Activated B cell treated with CpG ODN at 0.5 μM for 24 hours (primary cell): ENCODE data around the gene PPP1R9B. TPM values are rescaled to one million over a fixed set of nuclear protein-coding genes. Genes with fewer than 3 reads are reported as not detected.
A peak's percentile ranks its signal among the peaks of the same experiment; 100 is the strongest.

Source experiments
- ATAC-seq: fragments of 200-7000 bp; cut with Tn5 transposase; one replicate; pipeline ENCODE4 v1.10.0; 2021; ENCODE audit warnings: low read depth, mild to moderate bottlenecking, moderate library complexity
- CTCF ChIA-PET: fragments of 350-600 bp; sonication (Branson Sonifier 250); formaldehyde crosslinking; loops from one replicate; lab custom pipeline; 2021; ENCODE audit warnings: antibody characterized with exemption; lab: Charles Lee
- POLR2A ChIA-PET: fragments of 350-600 bp; sonication (Branson Sonifier 250); formaldehyde crosslinking; loops from one replicate; lab custom pipeline; 2021; ENCODE audit warnings: antibody characterized with exemption; lab: Charles Lee
- DNase-seq: peaks from one replicate; pipeline ENCODE4 v3.0.0; 2022
- H3K27ac Mint-ChIP-seq: one replicate; pipeline ENCODE4 v1.8.0; 2020; ENCODE audit warnings: mixed read lengths
- H3K27me3 Mint-ChIP-seq: one replicate; pipeline ENCODE4 v1.8.0; 2021; ENCODE audit warnings: mixed read lengths
- H3K36me3 Mint-ChIP-seq: one replicate; pipeline ENCODE4 v1.8.0; 2021; ENCODE audit warnings: low read depth, mixed read lengths
- H3K4me1 Mint-ChIP-seq: one replicate; pipeline ENCODE4 v1.8.0; 2021; ENCODE audit warnings: mixed read lengths
- H3K4me3 Mint-ChIP-seq: one replicate; pipeline ENCODE4 v1.8.0; 2020; ENCODE audit warnings: mild to moderate bottlenecking, mixed read lengths
- H3K9me3 Mint-ChIP-seq: one replicate; pipeline ENCODE4 v1.8.0; 2020; ENCODE audit warnings: mixed read lengths
- CTCF ChIP-seq: fragments of 200-600 bp; IDR thresholded peaks from one replicate; pipeline ENCODE4 v1.8.0; 2022; ENCODE audit warnings: antibody characterized with exemption, mild to moderate bottlenecking
- intact Hi-C: fragments of 100-400 bp; cut with micrococcal nuclease; formaldehyde crosslinking; loops from one replicate; pipeline ENCODE4 v1.15.1; 2024
- total RNA-seq: library from RNA; stranded (reverse); gene quantifications from 2 replicates; pipeline ENCODE4 v1.2.3, GENCODE V29; 2022

PPP1R9B gene
- total RNA-seq, 1 donor from 2014 or later: 313 TPM

- Mint-ChIP-seq H3K27me3 (no peaks in the 10 kb centered on the region), H3K9me3 (no peaks in the 10 kb centered on the region), H3K4me1 (peaks cover 50% of the 10 kb centered on the region), H3K4me3 (no peak overlapping the region), H3K27ac (peak overlapping the region; percentile 2), H3K36me3 (peaks cover 8% of the 10 kb centered on the region)
- ATAC-seq (no peak), DNase-seq (no peak)
- intact Hi-C loops: no loop called here
- no peak for TF ChIP-seq CTCF
- ChIA-PET POLR2A (interaction anchor here (1.1 kb wide), 1 partner anchor 19 kb away, joined by 3 read pairs; no protein-coding TSS in a partner anchor), CTCF (interaction anchor here (1.0 to 1.1 kb wide), 2 partner anchors 12 to 87 kb away, joined by 3 to 4 read pairs; no protein-coding TSS in a partner anchor)
Observed at GRCh38 chr17:50181591-50182560, 31.4 kb upstream of the PPP1R9B start.

- no peak for TF ChIP-seq CTCF
- ChIA-PET POLR2A (interaction anchor here (1.1 kb wide), 1 partner anchor 18 kb away, joined by 3 read pairs; no protein-coding TSS in a partner anchor), CTCF (interaction anchor here (0.9 to 1.1 kb wide), 3 partner anchors 11 to 87 kb away, joined by 3 to 4 read pairs (median 3); no protein-coding TSS in a partner anchor)
- Mint-ChIP-seq H3K4me3 (no peak overlapping the region), H3K27me3 (no peaks in the 10 kb centered on the region), H3K36me3 (peaks cover 5% of the 10 kb centered on the region), H3K27ac (no peak overlapping the region), H3K9me3 (no peaks in the 10 kb centered on the region), H3K4me1 (peaks cover 47% of the 10 kb centered on the region)
- ATAC-seq (no peak), DNase-seq (no peak)
- intact Hi-C loops: no loop called here
Observed at GRCh38 chr17:50181144-50181543, 30.7 kb upstream of the PPP1R9B start.

GRCh38 chr17:50180620-50181019 is 30.1 kb upstream of the PPP1R9B start:
- H3K4me3 Mint-ChIP-seq: no peak overlapping the region
- CTCF ChIA-PET: interaction anchor here (0.9 kb wide), 1 partner anchor 11 kb away, joined by 3 read pairs; no protein-coding TSS in a partner anchor
- no peaks in the 10 kb centered on the region for H3K27me3 Mint-ChIP-seq

GRCh38 chr17:50180111-50180510 is 29.6 kb upstream of the PPP1R9B start:
- DNase-seq (no peak), ATAC-seq (no peak)
- TF ChIP-seq CTCF: no peak
- no peaks in the 10 kb centered on the region for H3K27me3 Mint-ChIP-seq
- peaks cover under 1% of the 10 kb centered on the region for H3K36me3 Mint-ChIP-seq
- intact Hi-C loops: no loop called here
- no peak overlapping the region for H3K4me3 Mint-ChIP-seq
- CTCF ChIA-PET: interaction anchor here (0.9 kb wide), 1 partner anchor 11 kb away, joined by 3 read pairs; no protein-coding TSS in a partner anchor
- H3K4me1 Mint-ChIP-seq: peaks cover 37% of the 10 kb centered on the region
- POLR2A ChIA-PET: interaction anchor here (0.6 kb wide), 1 partner anchor 345 kb away, joined by 3 read pairs; no protein-coding TSS in a partner anchor
- no peak overlapping the region for H3K27ac Mint-ChIP-seq
- H3K9me3 Mint-ChIP-seq: no peaks in the 10 kb centered on the region

More at GRCh38 chr17:50180620-50181019, 30.1 kb upstream of the PPP1R9B start:
- ATAC-seq: no peak
- DNase-seq: no peak
- no peak for TF ChIP-seq CTCF
- peaks cover 5% of the 10 kb centered on the region for H3K36me3 Mint-ChIP-seq
- POLR2A ChIA-PET: interaction anchor here (0.6 kb wide), 1 partner anchor 345 kb away, joined by 3 read pairs; no protein-coding TSS in a partner anchor
- H3K4me1 Mint-ChIP-seq: peaks cover 42% of the 10 kb centered on the region
- H3K27ac Mint-ChIP-seq: no peak overlapping the region
- intact Hi-C loops: no loop called here
- H3K9me3 Mint-ChIP-seq: no peaks in the 10 kb centered on the region
